Smooth muscle cell (in vitro differentiated cells): ENCODE measurements around the gene NPR2. TPM values are rescaled to one million over a fixed set of nuclear protein-coding genes. Genes with fewer than 3 reads are reported as not detected.
A peak's percentile ranks its signal among the peaks of the same experiment; 100 is the strongest.

Experiments
- DNase-seq: peaks from one replicate; lab custom pipeline; 2025; ENCODE audit not compliant: unreplicated experiment; lab: John Stamatoyannopoulos, UW
- H2AFZ ChIP-seq: fragments of 200-600 bp; sonication (generic); 2 replicates; pipeline ENCODE4 v1.6.0; 2016; ENCODE audit warnings: antibody characterized with exemption, low read depth, mild to moderate bottlenecking
- H3F3A ChIP-seq: fragments of 200-600 bp; sonication (generic); 2 replicates; pipeline ENCODE4 v1.6.0; 2017; ENCODE audit warnings: antibody characterized with exemption, low read depth
- H3K27ac ChIP-seq: fragments of 200-600 bp; sonication (generic); 2 replicates; pipeline ENCODE4 v1.5.1; 2016; ENCODE audit warnings: low read depth, mild to moderate bottlenecking
- H3K27me3 ChIP-seq: fragments of 200-600 bp; sonication (generic); 2 replicates; pipeline ENCODE4 v1.6.1; 2016; ENCODE audit warnings: low read depth, mild to moderate bottlenecking
- H3K36me3 ChIP-seq: fragments of 200-600 bp; sonication (generic); 2 replicates; pipeline ENCODE4 v1.5.1; 2016; ENCODE audit warnings: low read depth
- H3K4me1 ChIP-seq: fragments of 200-600 bp; sonication (generic); 2 replicates; pipeline ENCODE4 v1.5.1; 2016; ENCODE audit warnings: low read depth
- H3K4me2 ChIP-seq: fragments of 200-600 bp; sonication (generic); 2 replicates; pipeline ENCODE4 v1.6.0; 2016; ENCODE audit warnings: mild to moderate bottlenecking
- H3K4me3 ChIP-seq: fragments of 200-600 bp; sonication (generic); 2 replicates; pipeline ENCODE4 v1.5.1; 2016; ENCODE audit warnings: mild to moderate bottlenecking
- H3K79me2 ChIP-seq: fragments of 200-600 bp; sonication (generic); 2 replicates; pipeline ENCODE4 v1.6.0; 2016; ENCODE audit warnings: low read depth, mild to moderate bottlenecking
- H3K9ac ChIP-seq: fragments of 200-600 bp; sonication (generic); 2 replicates; pipeline ENCODE4 v1.6.0; 2016; ENCODE audit warnings: low read depth
- H3K9me3 ChIP-seq: fragments of 200-600 bp; sonication (generic); replicated peaks from 2 replicates; pipeline ENCODE4 v1.5.1; 2016; ENCODE audit warnings: low read depth
- H4K20me1 ChIP-seq: fragments of 200-600 bp; sonication (generic); 2 replicates; pipeline ENCODE4 v1.6.0; 2016; ENCODE audit warnings: low read depth
- CTCF ChIP-seq: fragments of 200-600 bp; sonication (generic); IDR thresholded peaks from 2 replicates; pipeline ENCODE4 v1.5.1; 2017; ENCODE audit warnings: borderline replicate concordance, mild to moderate bottlenecking, antibody characterized with exemption; ENCODE audit not compliant: insufficient read depth, poor library complexity, severe bottlenecking
- WGBS: methylation state at CpG from one replicate; pipeline ENCODE4 v1.1.7; 2016; ENCODE audit warnings: low lambda C conversion rate; 5-methylcytosine and 5-hydroxymethylcytosine counted together
- polyA plus RNA-seq: library from polyadenylated mRNA; unstranded; fragments of >200 nt; fragmentation: Nextera tagmentation; extraction: Ambion mirVana; gene quantifications from 2 replicates; pipeline ENCODE4 v1.2.1, GENCODE V29; 2016
- total RNA-seq: library from RNA; depleted of rRNA; stranded (reverse); fragments of >200 nt; gene quantifications from 2 replicates; pipeline ENCODE4 v1.2.3, GENCODE V29; 2014

Gene NPR2
- total and polyA plus RNA-seq, 2 experiments from 2014 or later: 16.4 to 19.4 TPM

GRCh38 chr9:35790385-35791296 lies 750 bp upstream of the NPR2 start:
- Histone ChIP-seq H3K27me3 (no peaks in the 10 kb centered on the region), H3F3A (no peaks in the 10 kb centered on the region), H3K27ac (no peak overlapping the region), H4K20me1 (no peaks in the 10 kb centered on the region), H3K9me3 (no peaks in the 10 kb centered on the region), H3K9ac (no peak overlapping the region), H3K4me3 (peak overlapping the region; percentile 57), H3K4me1 (peaks cover 12% of the 10 kb centered on the region), H3K36me3 (no peaks in the 10 kb centered on the region), H3K4me2 (peak overlapping the region; percentile 91), H2AFZ (peak overlapping the region; percentile 87), H3K79me2 (no peaks in the 10 kb centered on the region)
- 24% methylated on average over 34 of the region's 37 CpGs for WGBS
- DNase-seq: peak; percentile 17
- peak; percentile 84 for TF ChIP-seq CTCF

DNA sequence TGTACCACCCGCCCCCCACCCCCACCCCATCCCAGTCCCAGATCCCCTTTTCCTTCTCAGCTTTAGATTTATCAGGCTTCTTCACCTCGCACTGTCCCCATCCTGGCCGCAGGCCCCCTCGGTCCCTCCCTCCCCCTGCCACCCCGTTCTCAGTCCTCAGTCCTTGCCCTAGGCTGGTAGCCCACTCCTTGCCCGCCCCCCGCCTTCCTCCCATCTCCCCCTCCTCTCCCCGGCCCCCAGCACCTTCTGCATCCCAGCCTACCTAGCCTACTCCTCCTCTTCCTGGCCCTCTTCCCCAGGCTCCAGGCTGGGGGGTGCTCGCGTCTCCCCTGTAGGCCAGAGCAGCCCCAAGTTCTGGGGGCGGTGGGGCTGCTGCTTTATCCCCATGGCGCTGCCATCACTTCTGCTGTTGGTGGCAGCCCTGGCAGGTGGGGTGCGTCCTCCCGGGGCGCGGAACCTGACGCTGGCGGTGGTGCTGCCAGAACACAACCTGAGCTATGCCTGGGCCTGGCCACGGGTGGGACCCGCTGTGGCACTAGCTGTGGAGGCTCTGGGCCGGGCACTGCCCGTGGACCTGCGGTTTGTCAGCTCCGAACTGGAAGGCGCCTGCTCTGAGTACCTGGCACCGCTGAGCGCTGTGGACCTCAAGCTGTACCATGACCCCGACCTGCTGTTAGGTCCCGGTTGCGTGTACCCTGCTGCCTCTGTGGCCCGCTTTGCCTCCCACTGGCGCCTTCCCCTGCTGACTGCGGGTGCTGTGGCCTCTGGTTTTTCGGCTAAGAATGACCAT lies 828 bp downstream of the NPR2 start:
- no peaks in the 10 kb centered on the region for H3K79me2 ChIP-seq
- no peak overlapping the region for H3K9ac ChIP-seq
- 87% methylated on average over 33 of the region's 34 CpGs for WGBS
- no peak overlapping the region for H3K27ac ChIP-seq
- DNase-seq: no peak
- H3F3A ChIP-seq: no peaks in the 10 kb centered on the region
- no peaks in the 10 kb centered on the region for H3K36me3 ChIP-seq
- peak overlapping the region; percentile 57 for H3K4me3 ChIP-seq
- H3K9me3 ChIP-seq: no peaks in the 10 kb centered on the region
- H4K20me1 ChIP-seq: no peaks in the 10 kb centered on the region
- TF ChIP-seq CTCF: no peak
- peak overlapping the region; percentile 91 for H3K4me2 ChIP-seq
- H2AFZ ChIP-seq: no peak overlapping the region
- peaks cover 12% of the 10 kb centered on the region for H3K4me1 ChIP-seq
- no peaks in the 10 kb centered on the region for H3K27me3 ChIP-seq

GRCh38 chr9:35792826-35793225 lies 1.4 kb downstream of the NPR2 start:
- Histone ChIP-seq H4K20me1 (no peaks in the 10 kb centered on the region), H3K36me3 (no peaks in the 10 kb centered on the region), H3K4me1 (peaks cover 12% of the 10 kb centered on the region), H3K9ac (no peak overlapping the region), H3K27ac (no peak overlapping the region), H3K4me3 (no peak overlapping the region), H3K27me3 (no peaks in the 10 kb centered on the region), H3F3A (no peaks in the 10 kb centered on the region), H3K9me3 (no peaks in the 10 kb centered on the region), H3K79me2 (no peaks in the 10 kb centered on the region), H2AFZ (no peak overlapping the region), H3K4me2 (peak overlapping the region; percentile 91)
- WGBS: 92% methylated on average over 14 of the region's 14 CpGs
- TF ChIP-seq CTCF: no peak
- no peak for DNase-seq
